Measurements from ENCODE around the gene SPATA46. TPM values are rescaled to one million over a fixed set of nuclear protein-coding genes. Genes with fewer than 3 reads are reported as not detected.
A peak's percentile ranks its signal among the peaks of the same experiment; 100 is the strongest.

SPATA46 gene
- total RNA-seq, 4 donors from 2014 or later, result not detected

- Histone ChIP-seq H3K4me3 (no peak overlapping the region), H3K27ac (peak overlapping the region in 3 of 4 donors; percentile 34 to 61 (median 58)), H3K4me1 (peaks cover 3 to 21% (median 5%) of the 10 kb centered on the region in 4 donors), H3K9me3 (no peaks in the 10 kb centered on the region), H3K36me3 (no peaks in the 10 kb centered on the region), H3K27me3 (peaks cover 8% of the 10 kb centered on the region)
- intact Hi-C loops (cut with DNase I; ENCODE audit: low total_unique reads), result no loop called here
- no peak for DNase-seq
- WGBS, 2 donors (ENCODE audit: low coverage in 1 of 2), result 76 to 100% methylated on average over 2 to 9 of the region's 9 CpGs
- TF ChIP-seq EP300 (IDR thresholded peaks at IDR 0.05; ENCODE audit: low read depth) (no peak), CTCF (IDR thresholded peaks at IDR 0.05) (no peak), POLR2A (IDR thresholded peaks at IDR 0.05) (no peak), POLR2AphosphoS5 (IDR thresholded peaks at IDR 0.05) (no peak)
- in situ Hi-C loops (cut with MboI; ENCODE audit: low pct_ligation_motif_present in 1 of 4, low pct_unique_long_range_greater_than_20kb in 1 of 4, low sequenced_read_pairs in 3 of 4), result loop anchor here in 3 of 4 donors (10.0 to 25.0 kb wide), 2 partner anchors 335 to 603 kb away; no protein-coding TSS in a partner anchor
Observed at GRCh38 chr1:162389971-162390370, 13.3 kb upstream of the SPATA46 start.

GRCh38 chr1:162389021-162389818 lies 12.6 kb upstream of the SPATA46 start:
- DNase-seq, result no peak
- no peak for TF ChIP-seq EP300 (IDR thresholded peaks at IDR 0.05; ENCODE audit: low read depth)
- no peak for TF ChIP-seq POLR2A (IDR thresholded peaks at IDR 0.05)
- peak; percentile 12 to 69 (median 60) for TF ChIP-seq POLR2AphosphoS5 (IDR thresholded peaks at IDR 0.05)
- TF ChIP-seq CTCF (IDR thresholded peaks at IDR 0.05), result no peak
- Histone ChIP-seq H3K27me3 (peaks cover under 1% of the 10 kb centered on the region), H3K27ac (peak overlapping the region; percentile 34 to 61 (median 52)), H3K4me1 (peaks cover 3 to 21% (median 5%) of the 10 kb centered on the region in 4 donors), H3K9me3 (no peaks in the 10 kb centered on the region), H3K36me3 (no peaks in the 10 kb centered on the region), H3K4me3 (no peak overlapping the region)
- intact Hi-C loops (cut with DNase I; ENCODE audit: low total_unique reads), result no loop called here
- WGBS, 2 donors (ENCODE audit: low coverage in 1 of 2), result 30 to 31% methylated on average over 8 to 11 of the region's 11 CpGs
- in situ Hi-C loops (cut with MboI; ENCODE audit: low pct_ligation_motif_present in 1 of 4, low pct_unique_long_range_greater_than_20kb in 1 of 4, low sequenced_read_pairs in 3 of 4), result loop anchor here in 2 of 4 donors (10.0 to 25.0 kb wide), 2 partner anchors 334 to 602 kb away; no protein-coding TSS in a partner anchor

GRCh38 chr1:162388615-162389014 lies 12.0 kb upstream of the SPATA46 start:
- WGBS, 2 donors (ENCODE audit: low coverage in 1 of 2), result 87% methylated on average over 5 of the region's 5 CpGs; no CpG with 5 or more reads in 1 of the 2 donors
- H3K4me1 ChIP-seq, result peaks cover 3 to 21% (median 5%) of the 10 kb centered on the region in 4 donors
- no peaks in the 10 kb centered on the region for H3K9me3 ChIP-seq
- intact Hi-C loops (cut with DNase I; ENCODE audit: low total_unique reads) (no loop called here), in situ Hi-C loops (cut with MboI; ENCODE audit: low pct_ligation_motif_present in 1 of 4, low pct_unique_long_range_greater_than_20kb in 1 of 4, low sequenced_read_pairs in 3 of 4) (loop anchor here in 2 of 4 donors (10.0 to 25.0 kb wide), 2 partner anchors 334 to 601 kb away; no protein-coding TSS in a partner anchor)
- peak overlapping the region in 3 of 4 donors; percentile 45 to 61 (median 58) for H3K27ac ChIP-seq
- no peak for TF ChIP-seq POLR2A (IDR thresholded peaks at IDR 0.05)
- no peaks in the 10 kb centered on the region for H3K36me3 ChIP-seq
- no peaks in the 10 kb centered on the region for H3K27me3 ChIP-seq
- H3K4me3 ChIP-seq, result no peak overlapping the region
- no peak for DNase-seq

- H3K9me3 ChIP-seq, result no peaks in the 10 kb centered on the region
- H3K36me3 ChIP-seq, result no peaks in the 10 kb centered on the region
- peak overlapping the region in 2 of 4 donors; percentile 58 to 61 for H3K27ac ChIP-seq
- in situ Hi-C loops (cut with MboI; ENCODE audit: low pct_ligation_motif_present in 1 of 4, low pct_unique_long_range_greater_than_20kb in 1 of 4, low sequenced_read_pairs in 3 of 4), result loop anchor here in 2 of 4 donors (10.0 to 25.0 kb wide), 2 partner anchors 333 to 601 kb away; no protein-coding TSS in a partner anchor
- H3K4me1 ChIP-seq, result peaks cover 3 to 25% (median 5%) of the 10 kb centered on the region in 4 donors
- H3K4me3 ChIP-seq, result no peak overlapping the region
- H3K27me3 ChIP-seq, result no peaks in the 10 kb centered on the region
- 88% methylated on average over 8 of the region's 8 CpGs; no CpG with 5 or more reads in 1 of the 2 donors for WGBS, 2 donors (ENCODE audit: low coverage in 1 of 2)
- no peak for DNase-seq
- TF ChIP-seq POLR2AphosphoS5 (IDR thresholded peaks at IDR 0.05) (no peak), POLR2A (IDR thresholded peaks at IDR 0.05) (no peak), EP300 (IDR thresholded peaks at IDR 0.05; ENCODE audit: low read depth) (no peak), CTCF (IDR thresholded peaks at IDR 0.05) (no peak)
- intact Hi-C loops (cut with DNase I; ENCODE audit: low total_unique reads), result no loop called here
Observed at GRCh38 chr1:162388083-162388594, 11.5 kb upstream of the SPATA46 start.
